ENCODE results near the gene CASP3.

GRCh38 chr4:184599492-184600135, 49.6 kb downstream of the CASP3 start:
- TF ChIP-seq, protein P1, sequence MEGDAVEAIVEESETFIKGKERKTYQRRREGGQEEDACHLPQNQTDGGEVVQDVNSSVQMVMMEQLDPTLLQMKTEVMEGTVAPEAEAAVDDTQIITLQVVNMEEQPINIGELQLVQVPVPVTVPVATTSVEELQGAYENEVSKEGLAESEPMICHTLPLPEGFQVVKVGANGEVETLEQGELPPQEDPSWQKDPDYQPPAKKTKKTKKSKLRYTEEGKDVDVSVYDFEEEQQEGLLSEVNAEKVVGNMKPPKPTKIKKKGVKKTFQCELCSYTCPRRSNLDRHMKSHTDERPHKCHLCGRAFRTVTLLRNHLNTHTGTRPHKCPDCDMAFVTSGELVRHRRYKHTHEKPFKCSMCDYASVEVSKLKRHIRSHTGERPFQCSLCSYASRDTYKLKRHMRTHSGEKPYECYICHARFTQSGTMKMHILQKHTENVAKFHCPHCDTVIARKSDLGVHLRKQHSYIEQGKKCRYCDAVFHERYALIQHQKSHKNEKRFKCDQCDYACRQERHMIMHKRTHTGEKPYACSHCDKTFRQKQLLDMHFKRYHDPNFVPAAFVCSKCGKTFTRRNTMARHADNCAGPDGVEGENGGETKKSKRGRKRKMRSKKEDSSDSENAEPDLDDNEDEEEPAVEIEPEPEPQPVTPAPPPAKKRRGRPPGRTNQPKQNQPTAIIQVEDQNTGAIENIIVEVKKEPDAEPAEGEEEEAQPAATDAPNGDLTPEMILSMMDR (conservative IDR thresholded peaks at IDR 0.05 in 1 of 2, IDR thresholded peaks at IDR 0.05 in 1 of 2; ENCODE audit: low read depth in 1 of 2, low read length in 2 of 2) = no peak
- no peak for TF ChIP-seq EZH2 (IDR thresholded peaks at IDR 0.05; ENCODE audit: low read length, missing control alignments)
